ENCODE results near the gene C2CD2. TPM values are rescaled to one million over a fixed set of nuclear protein-coding genes. Genes with fewer than 3 reads are reported as not detected.

The C2CD2 gene
- total and polyA plus RNA-seq, 3 donors from 2014 or later = 8.6 to 17.4 (median 13.2) TPM

- H3K27ac ChIP-seq = no peak overlapping the region
- H3K4me1 ChIP-seq = no peaks in the 10 kb centered on the region
- no peak for TF ChIP-seq CTCF (IDR thresholded peaks at IDR 0.05)
- no peak for TF ChIP-seq POLR2A (IDR thresholded peaks at IDR 0.05)
- 80% methylated on average over 22 of the region's 22 CpGs for WGBS, 2 donors
- H3K36me3 ChIP-seq (ENCODE audit: low read depth, missing control alignments) = no peaks in the 10 kb centered on the region
- intact Hi-C loops (cut with DNase I; ENCODE audit: low total_unique reads) = no loop called here
- H3K9me3 ChIP-seq = no peaks in the 10 kb centered on the region
- H3K4me3 ChIP-seq = no peak overlapping the region
- no peak for DNase-seq
- H3K27me3 ChIP-seq = no peaks in the 10 kb centered on the region
These were observed 58.0 kb downstream of the C2CD2 start for GRCh38 chr21:41895643-41896493.

- 85% methylated on average over 13 of the region's 13 CpGs for WGBS, 2 donors
- H3K36me3 ChIP-seq (ENCODE audit: low read depth, missing control alignments) = no peaks in the 10 kb centered on the region
- no peak for DNase-seq
These were observed 58.8 kb downstream of the C2CD2 start for GRCh38 chr21:41894922-41895557.

GRCh38 chr21:41894511-41894910 is 59.3 kb downstream of the C2CD2 start:
- no peak for DNase-seq
- H3K27me3 ChIP-seq = no peaks in the 10 kb centered on the region
- H3K4me1 ChIP-seq = no peaks in the 10 kb centered on the region
- H3K27ac ChIP-seq = no peak overlapping the region
- TF ChIP-seq CTCF (IDR thresholded peaks at IDR 0.05) (no peak), POLR2A (IDR thresholded peaks at IDR 0.05) (no peak)
- 93 to 94% methylated on average over 8 to 9 of the region's 9 CpGs for WGBS, 2 donors
- no peaks in the 10 kb centered on the region for H3K36me3 ChIP-seq (ENCODE audit: low read depth, missing control alignments)
- no peak overlapping the region for H3K4me3 ChIP-seq
- intact Hi-C loops (cut with DNase I; ENCODE audit: low total_unique reads) = no loop called here
- H3K9me3 ChIP-seq = no peaks in the 10 kb centered on the region

More at GRCh38 chr21:41894922-41895557, 58.8 kb downstream of the C2CD2 start:
- no peak overlapping the region for H3K27ac ChIP-seq
- H3K4me1 ChIP-seq = no peaks in the 10 kb centered on the region
- H3K9me3 ChIP-seq = no peaks in the 10 kb centered on the region
- H3K27me3 ChIP-seq = no peaks in the 10 kb centered on the region
- no peak overlapping the region for H3K4me3 ChIP-seq
- TF ChIP-seq CTCF (IDR thresholded peaks at IDR 0.05) (no peak), POLR2A (IDR thresholded peaks at IDR 0.05) (no peak)
- intact Hi-C loops (cut with DNase I; ENCODE audit: low total_unique reads) = no loop called here

- Histone ChIP-seq H3K36me3 (ENCODE audit: low read depth, missing control alignments) (no peaks in the 10 kb centered on the region), H3K9me3 (no peaks in the 10 kb centered on the region), H3K4me3 (no peak overlapping the region), H3K27me3 (no peaks in the 10 kb centered on the region), H3K27ac (no peak overlapping the region), H3K4me1 (no peaks in the 10 kb centered on the region)
- TF ChIP-seq CTCF (IDR thresholded peaks at IDR 0.05) (no peak), POLR2A (IDR thresholded peaks at IDR 0.05) (no peak)
- intact Hi-C loops (cut with DNase I; ENCODE audit: low total_unique reads) = no loop called here
- 91 to 96% methylated on average over 16 of the region's 16 CpGs for WGBS, 2 donors
- DNase-seq = no peak
These were observed 61.1 kb downstream of the C2CD2 start for GRCh38 chr21:41892726-41893125.
